H1 (cell line): Measurements from ENCODE around the gene HNF4A. TPM values are rescaled to one million over a fixed set of nuclear protein-coding genes. Genes with fewer than 3 reads are reported as not detected.

ENCODE experiments used
- CTCF ChIA-PET: fragments of 300-600 bp; sonication (Branson Sonifier 250); formaldehyde crosslinking; loops from one replicate; lab custom pipeline; 2021; ENCODE audit not compliant: partially characterized antibody; lab: Charles Lee
- POLR2A ChIA-PET: fragments of 300-600 bp; sonication (Branson Sonifier 250); formaldehyde crosslinking; loops from one replicate; lab custom pipeline; 2021; ENCODE audit warnings: inconsistent platforms; ENCODE audit not compliant: partially characterized antibody; lab: Charles Lee
- DNase-seq, 2 experiments: peaks; one replicate each; pipeline versions ENCODE4 v3.0.0 to v3.0.0-alpha.2; 2010 to 2022; ENCODE audit warnings: low spot score in 2 of 2, low read depth in 1 of 2, mixed read lengths in 1 of 2
- FAIRE-seq: peaks from 2 replicates; lab custom pipeline; 2011; peaks lifted over from hg19 to GRCh38; lab: Jason Lieb, UNC
- H2AFZ ChIP-seq: 2 replicates; pipeline ENCODE4 v1.8.1; 2012; ENCODE audit warnings: low read length, inconsistent platforms
- H2AK5ac ChIP-seq: 2 replicates; pipeline ENCODE4 v1.6.1; 2013; ENCODE audit warnings: low read depth, low read length
- H2BK120ac ChIP-seq: replicated peaks from 2 replicates; pipeline ENCODE3; 2013; ENCODE audit warnings: low read depth, low read length, inconsistent platforms
- H2BK12ac ChIP-seq: 2 replicates; pipeline ENCODE4 v1.6.1; 2013; ENCODE audit warnings: low read depth, low read length
- H2BK15ac ChIP-seq: 2 replicates; pipeline ENCODE4 v1.6.1; 2013; ENCODE audit warnings: low read length
- H2BK20ac ChIP-seq: 2 replicates; pipeline ENCODE4 v1.6.1; 2013; ENCODE audit warnings: low read length
- H2BK5ac ChIP-seq: 2 replicates; pipeline ENCODE4 v1.6.1; 2013; ENCODE audit warnings: low read depth, low read length
- H3K14ac ChIP-seq: 2 replicates; pipeline ENCODE4 v1.6.1; 2013; ENCODE audit warnings: inconsistent platforms; ENCODE audit not compliant: insufficient read length
- H3K18ac ChIP-seq: 2 replicates; pipeline ENCODE4 v1.6.1; 2013; ENCODE audit warnings: low read length; ENCODE audit errors: extremely low read depth
- H3K23ac ChIP-seq: 2 replicates; pipeline ENCODE4 v1.6.1; 2013; ENCODE audit warnings: inconsistent platforms; ENCODE audit not compliant: insufficient read length
- H3K23me2 ChIP-seq: 2 replicates; pipeline ENCODE4 v1.6.1; 2013; ENCODE audit warnings: low read depth, low read length
- H3K27ac ChIP-seq: 2 replicates; pipeline ENCODE4 v1.6.1; 2011; ENCODE audit warnings: low read depth, low read length, inconsistent platforms
- H3K27me3 ChIP-seq, 4 experiments: replicated peaks in 1 of 4; 1 replicate in 1 of 4; 2 replicates in 3 of 4; pipeline versions ENCODE4 v1.6.1 to v1.8.1; 2011 to 2013; ENCODE audit warnings: low read length in 3 of 4, mild to moderate bottlenecking in 3 of 4, inconsistent platforms in 2 of 4, mixed read lengths in 2 of 4, moderate library complexity in 1 of 4; ENCODE audit not compliant: control insufficient read depth in 3 of 4, insufficient read depth in 3 of 4; ENCODE audit errors: extremely low read depth in 1 of 4
- H3K36me3 ChIP-seq, 4 experiments: 2 replicates each; pipeline versions ENCODE4 v1.6.1 to v1.8.1; 2011 to 2013; ENCODE audit warnings: mild to moderate bottlenecking in 4 of 4, low read length in 3 of 4, moderate library complexity in 2 of 4, control low read depth in 1 of 4, inconsistent platforms in 1 of 4; ENCODE audit not compliant: insufficient read depth in 4 of 4, control insufficient read depth in 2 of 4
- H3K4ac ChIP-seq: replicated peaks from 2 replicates; pipeline ENCODE3; 2013; ENCODE audit warnings: low read length, low read depth, mixed read lengths, inconsistent platforms; ENCODE audit not compliant: insufficient read length
- H3K4me1 ChIP-seq, 4 experiments: replicated peaks in 1 of 4; 1 replicate in 1 of 4; 2 replicates in 3 of 4; pipeline versions ENCODE4 v1.6.1 to v1.8.1; 2011 to 2013; ENCODE audit warnings: low read length in 3 of 4, inconsistent platforms in 2 of 4, mixed read lengths in 1 of 4; ENCODE audit not compliant: insufficient read depth in 4 of 4, control insufficient read depth in 3 of 4
- H3K4me2 ChIP-seq, 2 experiments: 2 replicates each; pipeline versions ENCODE4 v1.6.1 to v1.8.1; 2011 to 2013; ENCODE audit warnings: low read depth in 2 of 2, low read length in 2 of 2, control low read depth in 1 of 2, inconsistent platforms in 1 of 2, mild to moderate bottlenecking in 1 of 2; ENCODE audit not compliant: insufficient read depth in 1 of 2
- H3K4me3 ChIP-seq, 4 experiments: fragments of 200-600, 300-600 bp in 1 of 4; sonication (generic), shearing (Covaris generic), sonication (Bioruptor Twin) in 1 of 4; 2 replicates each; pipeline versions ENCODE4 v1.5.1 to v1.8.1; 2011 to 2016; ENCODE audit warnings: low read length in 4 of 4, low read depth in 3 of 4, control low read depth in 2 of 4, inconsistent platforms in 2 of 4, mild to moderate bottlenecking in 2 of 4, mixed read lengths in 1 of 4, moderate library complexity in 1 of 4; ENCODE audit not compliant: insufficient read depth in 2 of 4; ENCODE audit errors: extremely low read depth in 1 of 4
- H3K56ac ChIP-seq: replicated peaks from 2 replicates; pipeline ENCODE3; 2013; ENCODE audit warnings: low read depth, mild to moderate bottlenecking, mixed read lengths, low read length, inconsistent platforms; ENCODE audit not compliant: insufficient read length
- H3K79me1 ChIP-seq: 2 replicates; pipeline ENCODE4 v1.6.1; 2013; ENCODE audit warnings: low read depth, low read length, control low read depth
- H3K79me2 ChIP-seq, 2 experiments: 2 replicates each; pipeline versions ENCODE4 v1.6.1 to v1.8.1; 2012 to 2013; ENCODE audit warnings: low read length in 2 of 2, mild to moderate bottlenecking in 2 of 2, inconsistent platforms in 1 of 2; ENCODE audit not compliant: insufficient read depth in 2 of 2, control insufficient read depth in 1 of 2
- H3K9ac ChIP-seq, 4 experiments: replicated peaks in 1 of 4; 1 replicate in 1 of 4; 2 replicates in 3 of 4; pipeline versions ENCODE4 v1.6.1 to v1.8.1; 2011 to 2013; ENCODE audit warnings: low read depth in 3 of 4, low read length in 3 of 4, control low read depth in 2 of 4, mild to moderate bottlenecking in 2 of 4, moderate library complexity in 2 of 4, inconsistent platforms in 1 of 4; ENCODE audit errors: extremely low read depth in 1 of 4
- H3K9me3 ChIP-seq, 2 experiments: 2 replicates each; pipeline versions ENCODE4 v1.6.1 to v1.8.1; 2012 to 2013; ENCODE audit warnings: mild to moderate bottlenecking in 2 of 2, moderate library complexity in 2 of 2, control low read depth in 1 of 2, inconsistent platforms in 1 of 2, low read depth in 1 of 2, low read length in 1 of 2, mixed read lengths in 1 of 2; ENCODE audit not compliant: insufficient read depth in 2 of 2
- H4K20me1 ChIP-seq, 2 experiments: replicated peaks in 1 of 2; 2 replicates each; pipeline versions ENCODE3 to v1.8.1; 2011 to 2013; ENCODE audit warnings: inconsistent platforms in 2 of 2, low read length in 2 of 2, mild to moderate bottlenecking in 1 of 2; ENCODE audit not compliant: insufficient read depth in 2 of 2, control insufficient read depth in 1 of 2
- H4K5ac ChIP-seq: 2 replicates; pipeline ENCODE4 v1.6.1; 2013; ENCODE audit warnings: low read length, low read depth, mixed read lengths, inconsistent platforms; ENCODE audit not compliant: insufficient read length
- H4K8ac ChIP-seq: 2 replicates; pipeline ENCODE4 v1.8.0; 2013; ENCODE audit warnings: mild to moderate bottlenecking, moderate library complexity, low read length, inconsistent platforms; ENCODE audit not compliant: insufficient read depth; ENCODE audit errors: extremely low read depth
- H4K91ac ChIP-seq: replicated peaks from 2 replicates; pipeline ENCODE3; 2013; ENCODE audit warnings: low read length, mixed read lengths, inconsistent platforms; ENCODE audit not compliant: insufficient read length
- ASH2L ChIP-seq: fragments of 200-600, 300-600 bp; sonication (generic); IDR thresholded peaks from one replicate; pipeline ENCODE4 v1.7.1; 2017; ENCODE audit warnings: low read length
- RAD21 ChIP-seq, 2 experiments: IDR thresholded peaks in 1 of 2; conservative IDR thresholded peaks in 1 of 2; 2 replicates each; pipeline ENCODE4 v1.6.1; 2011; ENCODE audit warnings: low read depth in 2 of 2, low read length in 2 of 2, improper control_type of control experiment in 1 of 2, inconsistent platforms in 1 of 2, mild to moderate bottlenecking in 1 of 2, moderate library complexity in 1 of 2
- RBBP5 ChIP-seq: IDR thresholded peaks from 2 replicates; pipeline ENCODE4 v1.7.1; 2012; ENCODE audit warnings: low read depth, mild to moderate bottlenecking, inconsistent platforms, low read length, moderate library complexity, borderline replicate concordance
- SP1 ChIP-seq: IDR thresholded peaks from 2 replicates; pipeline ENCODE4 v1.6.1; 2011; ENCODE audit warnings: low read depth, low read length
- TEAD4 ChIP-seq: IDR thresholded peaks from 2 replicates; pipeline ENCODE4 v1.6.1; 2012; ENCODE audit warnings: low read depth, low read length, inconsistent platforms, mixed read lengths
- ZNF274 ChIP-seq: IDR thresholded peaks from 2 replicates; pipeline ENCODE4 v1.7.0; 2012; ENCODE audit warnings: low read length, borderline replicate concordance; ENCODE audit errors: extremely low read depth
- polyA plus RNA-seq, 7 experiments: library from polyadenylated mRNA; depleted of rRNA in 3 of 7; stranded (reverse) in 5 of 7; unstranded in 2 of 7; fragments of >200 nt in 5 of 7; fragments of 200-250 nt in 2 of 7; gene quantifications; 1 replicate in 5 of 7; 2 replicates in 1 of 7; 4 replicates in 1 of 7; pipeline versions ENCODE4 v1.2.1 to v1.2.3, GENCODE V29; 2011 to 2013; ENCODE audit warnings: missing spikeins in 2 of 7, mixed read lengths in 2 of 7
- total RNA-seq: library from RNA; stranded (reverse); fragmentation: NEBNext Ultra II Directional; extraction: Animal tissue kit (Norgen Biotek cat#: 25700); gene quantifications from 2 replicates; pipeline ENCODE4 v1.2.1, GENCODE V29; 2021

HNF4A gene
- total and polyA plus RNA-seq, 2 of the 8 experiments (the other 6 are each of a cell fraction or from before 2014, with no cell fraction given): 0.03 TPM; not detected in 1

- peaks cover 5% of the 10 kb centered on the region; the same call in 1 of the 2 replicates for H3K23me2 ChIP-seq
- H3K14ac ChIP-seq: no peak overlapping the region
- no peak overlapping the region for H4K8ac ChIP-seq
- H3K27ac ChIP-seq: no peak overlapping the region
- H3K18ac ChIP-seq: no peak overlapping the region
- H3K36me3 ChIP-seq: no peaks in the 10 kb centered on the region
- H4K5ac ChIP-seq: no peak overlapping the region
- no peak overlapping the region for H3K4me3 ChIP-seq
- H3K4me1 ChIP-seq: no peaks in the 10 kb centered on the region
- H3K23ac ChIP-seq: no peak overlapping the region
- H2AK5ac ChIP-seq: no peak overlapping the region
- ChIA-PET POLR2A (no interaction called here), CTCF (interaction anchor here (1.3 to 2.5 kb wide), 2 partner anchors 24 to 143 kb away, joined by 4 to 8 read pairs; no protein-coding TSS in a partner anchor)
- no peak overlapping the region for H3K4me2 ChIP-seq
- H3K56ac ChIP-seq: no peak overlapping the region
- no peaks in the 10 kb centered on the region for H3K79me2 ChIP-seq
- H3K9ac ChIP-seq: no peak overlapping the region
- H4K20me1 ChIP-seq: no peaks in the 10 kb centered on the region
- no peaks in the 10 kb centered on the region for H3K9me3 ChIP-seq
- no peak overlapping the region for H2BK5ac ChIP-seq
- no peak overlapping the region for H3K4ac ChIP-seq
- no peaks in the 10 kb centered on the region for H3K27me3 ChIP-seq
- no peak overlapping the region for H2BK120ac ChIP-seq
- H2BK12ac ChIP-seq: no peak overlapping the region
- no peak overlapping the region for H2BK15ac ChIP-seq
- no peaks in the 10 kb centered on the region for H3K79me1 ChIP-seq
- DNase-seq: no peak
- no peak overlapping the region for H4K91ac ChIP-seq
- no peak overlapping the region for H2BK20ac ChIP-seq
- FAIRE-seq: no peak
- H2AFZ ChIP-seq: no peak overlapping the region
- TF ChIP-seq ZNF274 (no peak), TEAD4 (no peak), RBBP5 (no peak), SP1 (no peak), ASH2L (no peak), RAD21 (IDR thresholded peaks at IDR 0.05 in 1 of 2, conservative IDR thresholded peaks at IDR 0.05 in 1 of 2; ENCODE audit: low read depth in 2 of 2, low read length in 2 of 2) (no peak)
Observed at GRCh38 chr20:44360221-44360620, 4.7 kb downstream of the HNF4A start.
